Aorta (tissue), 5 donors: ENCODE measurements around the gene IL17B. TPM values are rescaled to one million over a fixed set of nuclear protein-coding genes. Genes with fewer than 3 reads are reported as not detected.
A peak's percentile ranks its signal among the peaks of the same experiment; 100 is the strongest.

Source experiments
- ATAC-seq: fragments of 200-7000 bp; cut with Tn5 transposase; one replicate; pipeline ENCODE4 v1.9.1; 2022; ENCODE audit warnings: moderate library complexity; ENCODE audit not compliant: low FRiP score
- DNase-seq, 2 donors: peaks; one replicate each; pipeline ENCODE4 v3.0.0-alpha.2; 2020
- H3K27ac ChIP-seq, 2 donors: one replicate each; pipeline ENCODE4 v1.5.1; 2013; ENCODE audit warnings: low read length in 2 of 2, mild to moderate bottlenecking in 2 of 2, moderate library complexity in 2 of 2, control low read depth in 1 of 2, inconsistent platforms in 1 of 2, low read depth in 1 of 2
- H3K27me3 ChIP-seq, 2 donors: one replicate each; pipeline ENCODE4 v1.6.1; 2013; ENCODE audit warnings: control low read depth in 1 of 2, low read length in 1 of 2, mild to moderate bottlenecking in 1 of 2, moderate library complexity in 1 of 2; ENCODE audit not compliant: insufficient read depth in 2 of 2, control insufficient read depth in 1 of 2
- H3K36me3 ChIP-seq, 2 donors: one replicate each; pipeline ENCODE4 v1.6.1; 2013; ENCODE audit warnings: control low read depth in 1 of 2, low read length in 1 of 2, mild to moderate bottlenecking in 1 of 2; ENCODE audit not compliant: insufficient read depth in 2 of 2, control insufficient read depth in 1 of 2
- H3K4me1 ChIP-seq, 2 donors: one replicate each; pipeline ENCODE4 v1.6.1; 2013; ENCODE audit warnings: low read length in 2 of 2, control low read depth in 1 of 2, mild to moderate bottlenecking in 1 of 2, moderate library complexity in 1 of 2; ENCODE audit not compliant: insufficient read depth in 2 of 2, control insufficient read depth in 1 of 2
- H3K4me3 ChIP-seq, 2 donors: one replicate each; pipeline ENCODE4 v1.5.1; 2013; ENCODE audit warnings: low read length in 2 of 2, control low read depth in 1 of 2, mild to moderate bottlenecking in 1 of 2
- H3K9me3 ChIP-seq: one replicate; pipeline ENCODE4 v1.6.1; 2013; ENCODE audit warnings: mild to moderate bottlenecking, low read length; ENCODE audit not compliant: control insufficient read depth
- WGBS, 2 donors: extraction: QIAGEN DNeasy Blood & Tissue Kit; methylation state at CpG; one replicate each; pipeline ENCODE4 v1.1.7; 2013; 5-methylcytosine and 5-hydroxymethylcytosine counted together
- intact Hi-C, 2 donors: fragments of 100-400 bp; cut with DNase I; formaldehyde crosslinking; loops; one replicate each; pipeline versions ENCODE4 v1.14.2 to v1.15.0; 2022
- polyA plus RNA-seq, 2 donors: library from polyadenylated mRNA; stranded (reverse); fragments of 200-250 nt; gene quantifications; one replicate each; pipeline ENCODE4 v1.2.3, GENCODE V29; 2013
- total RNA-seq, 2 donors: library from RNA; stranded (reverse); fragmentation: NEBNext Ultra II Directional; extraction: Animal tissue kit (Norgen Biotek cat#: 25700); gene quantifications; one replicate each; pipeline ENCODE4 v1.2.1, GENCODE V29; 2021
- donor health status: healthy with polysubstance abuse.
- donor health status: Bipolar disorder and iron deficiency.
- donor health status: DM: no; HTN: no; CAD: no.
- donor health status: DM: no; HTN: no; CAD: no.
- donor health status: DM: yes; HTN: yes; CAD: no.

IL17B gene
- total and polyA plus RNA-seq, 4 donors = 2.8 to 18.0 (median 8.3) TPM

- H3K4me1 ChIP-seq = no peaks in the 10 kb centered on the region
- ATAC-seq (no peak), DNase-seq (no peak)
- no peaks in the 10 kb centered on the region for H3K36me3 ChIP-seq
- no peaks in the 10 kb centered on the region for H3K9me3 ChIP-seq
- no peak overlapping the region for H3K4me3 ChIP-seq
- H3K27ac ChIP-seq = no peak overlapping the region
- intact Hi-C loops = no loop called here
- no peaks in the 10 kb centered on the region for H3K27me3 ChIP-seq
These were observed 15.7 kb downstream of the IL17B start for GRCh38 chr5:149363358-149363757.

GRCh38 chr5:149362541-149362940, 16.6 kb downstream of the IL17B start:
- 89 to 90% methylated on average over 12 of the region's 12 CpGs for WGBS, 2 donors
- intact Hi-C loops = no loop called here

GRCh38 chr5:149360272-149360671, 18.8 kb downstream of the IL17B start:
- H3K4me3 ChIP-seq = no peak overlapping the region
- H3K27ac ChIP-seq = no peak overlapping the region
- H3K9me3 ChIP-seq = no peaks in the 10 kb centered on the region
- ATAC-seq = no peak
- H3K27me3 ChIP-seq = no peaks in the 10 kb centered on the region
- H3K36me3 ChIP-seq = no peaks in the 10 kb centered on the region
- WGBS, 2 donors = 88 to 96% methylated on average over 1 of the region's 1 CpG
- H3K4me1 ChIP-seq = no peaks in the 10 kb centered on the region
- intact Hi-C loops = no loop called here
- DNase-seq = no peak

More at GRCh38 chr5:149362541-149362940, 16.6 kb downstream of the IL17B start:
- H3K9me3 ChIP-seq = no peaks in the 10 kb centered on the region
- DNase-seq = no peak
- no peaks in the 10 kb centered on the region for H3K4me1 ChIP-seq
- no peaks in the 10 kb centered on the region for H3K36me3 ChIP-seq
- H3K27ac ChIP-seq = no peak overlapping the region
- no peak overlapping the region for H3K4me3 ChIP-seq
- H3K27me3 ChIP-seq = no peaks in the 10 kb centered on the region
- no peak for ATAC-seq

- no peaks in the 10 kb centered on the region for H3K9me3 ChIP-seq
- no peak for DNase-seq
- intact Hi-C loops = loop anchor here in 1 of 2 donors (5.0 kb wide), 1 partner anchor 223 kb away; the partner anchor contains the start of gene ARHGEF37
- H3K36me3 ChIP-seq = peaks cover 0 to 2% of the 10 kb centered on the region in 2 donors
- ATAC-seq = no peak
- WGBS, 2 donors = 86 to 88% methylated on average over 8 of the region's 8 CpGs
- H3K27ac ChIP-seq = no peak overlapping the region
- no peaks in the 10 kb centered on the region for H3K4me1 ChIP-seq
- no peak overlapping the region for H3K4me3 ChIP-seq
- H3K27me3 ChIP-seq = no peaks in the 10 kb centered on the region
These were observed 20.1 kb downstream of the IL17B start for GRCh38 chr5:149358868-149359495.

- Histone ChIP-seq H3K27ac (no peak overlapping the region), H3K9me3 (no peaks in the 10 kb centered on the region), H3K4me3 (peak overlapping the region; percentile 49 to 50), H3K36me3 (peaks cover 0 to 2% of the 10 kb centered on the region in 2 donors), H3K27me3 (no peaks in the 10 kb centered on the region), H3K4me1 (no peaks in the 10 kb centered on the region)
- WGBS, 2 donors = 1 to 3% methylated on average over 18 of the region's 18 CpGs
- ATAC-seq = peak; percentile 70
- intact Hi-C loops = loop anchor here in 1 of 2 donors (5.0 kb wide), 1 partner anchor 224 kb away; the partner anchor contains the start of gene ARHGEF37
- no peak for DNase-seq
These were observed 20.8 kb downstream of the IL17B start for GRCh38 chr5:149358294-149358651.

- 2% methylated on average over 46 to 61 of the region's 61 CpGs for WGBS, 2 donors
- ATAC-seq = peak; percentile 98
- Histone ChIP-seq H3K4me3 (peak within 1 kb of the TSS; percentile 49 to 50), H3K4me1 (no peaks in the 10 kb centered on the region), H3K9me3 (no peaks in the 10 kb centered on the region), H3K36me3 (peaks cover 0 to 2% of the 10 kb centered on the region in 2 donors), H3K27ac (no peak within 1 kb of the TSS), H3K27me3 (no peaks in the 10 kb centered on the region)
- peak; percentile 97 to 98 for DNase-seq
- intact Hi-C loops = loop anchor here in 1 of 2 donors (5.0 kb wide), 1 partner anchor 225 kb away; the partner anchor contains the start of gene ARHGEF37
These were observed 21.5 kb downstream of the IL17B start, which contains the start of gene PCYOX1L for GRCh38 chr5:149357370-149358293. Gene PCYOX1L, plus strand, starts transcription at chr5:149358046. Its CDS starts 23 bp downstream, at chr5:149358069.

GRCh38 chr5:149356391-149356790, 22.7 kb downstream of the IL17B start:
- no peaks in the 10 kb centered on the region for H3K9me3 ChIP-seq
- no peaks in the 10 kb centered on the region for H3K4me1 ChIP-seq
- no peak overlapping the region for H3K27ac ChIP-seq
- no peaks in the 10 kb centered on the region for H3K27me3 ChIP-seq
- ATAC-seq (no peak), DNase-seq (no peak)
- no peak overlapping the region for H3K4me3 ChIP-seq
- WGBS, 2 donors = 89 to 92% methylated on average over 8 of the region's 8 CpGs
- H3K36me3 ChIP-seq = peaks cover 0 to 4% of the 10 kb centered on the region in 2 donors
- intact Hi-C loops = loop anchor here in 1 of 2 donors (5.0 kb wide), 1 partner anchor 226 kb away; the partner anchor contains the start of gene ARHGEF37

- ATAC-seq (no peak), DNase-seq (no peak)
- 90 to 95% methylated on average over 1 of the region's 1 CpG for WGBS, 2 donors
- Histone ChIP-seq H3K27ac (no peak overlapping the region), H3K27me3 (no peaks in the 10 kb centered on the region), H3K4me1 (no peaks in the 10 kb centered on the region), H3K4me3 (no peak overlapping the region), H3K36me3 (peaks cover 0 to 8% of the 10 kb centered on the region in 2 donors), H3K9me3 (no peaks in the 10 kb centered on the region)
- intact Hi-C loops = loop anchor here in 1 of 2 donors (5.0 kb wide), 1 partner anchor 227 kb away; the partner anchor contains the start of gene ARHGEF37
These were observed 23.4 kb downstream of the IL17B start for GRCh38 chr5:149355688-149356087.
